Spleen (tissue), 7 donors: Measurements from ENCODE around the gene SP4.

ENCODE experiments used
- CTCF ChIP-seq, 11 experiments: fragments of 200-600 bp in 7 of 11; fragments of 450-650 bp in 4 of 11; sonication (generic) in 4 of 11; IDR thresholded peaks in 8 of 11; conservative IDR thresholded peaks in 3 of 11; 1 replicate in 7 of 11; 2 replicates in 4 of 11; pipeline versions ENCODE4 v1.4.0 to v1.8.0; 2016 to 2021; ENCODE audit warnings: antibody characterized with exemption in 11 of 11, inconsistent platforms in 4 of 11, mild to moderate bottlenecking in 1 of 11
- POLR2A ChIP-seq, 3 donors: fragments of 450-650 bp; IDR thresholded peaks; one replicate each; pipeline ENCODE4 v1.5.1; 2017; ENCODE audit warnings: antibody characterized with exemption in 3 of 3, mild to moderate bottlenecking in 1 of 3
- POLR2AphosphoS5 ChIP-seq, 3 donors: sonication (generic); formaldehyde crosslinking; IDR thresholded peaks; one replicate each; pipeline ENCODE4 v1.5.1; 2017; ENCODE audit warnings: antibody characterized with exemption in 3 of 3
- donor health status: DM: no; HTN: no; CAD: no; lungs with moderate emphysema.
- donor health status: DM: no; HTN: no; CAD: no.
- donor health status: DM: no; HTN: no; CAD: no.

- TF ChIP-seq POLR2A (IDR thresholded peaks at IDR 0.05) (no peak), CTCF (IDR thresholded peaks at IDR 0.05 in 8 of 11, conservative IDR thresholded peaks at IDR 0.05 in 3 of 11) (no peak), POLR2AphosphoS5 (IDR thresholded peaks at IDR 0.05) (no peak)
Observed at GRCh38 chr7:21544715-21545114, 116.8 kb downstream of the SP4 start.
